GM21447 (cell line): ENCODE results near the gene SPOCD1.

ENCODE experiments used
- ATAC-seq: cut with Tn5 transposase; IDR thresholded peaks from one replicate; pipeline ENCODE4 v1.9.1; 2021; ENCODE audit not compliant: unreplicated experiment

The SPOCD1 gene

GRCh38 chr1:31801458-31801857, 14.4 kb downstream of the SPOCD1 start:
- ATAC-seq: no peak

DNA sequence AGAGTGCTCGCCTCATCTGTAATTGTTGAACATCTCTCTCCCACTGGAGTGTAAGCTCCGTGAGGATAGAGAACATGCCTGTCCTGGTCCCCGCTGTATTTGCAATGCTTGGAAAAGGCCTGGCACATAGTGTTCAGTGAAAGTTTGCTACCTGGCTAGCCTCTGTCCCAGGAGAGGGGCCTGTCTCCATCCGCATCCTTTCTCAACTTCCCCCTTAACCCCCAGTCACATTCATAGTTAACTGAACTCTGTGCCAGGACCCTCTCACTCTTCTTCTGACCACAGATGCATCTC, 15.2 kb downstream of the SPOCD1 start:
- no peak for ATAC-seq

GRCh38 chr1:31799895-31800673, 15.7 kb downstream of the SPOCD1 start:
- ATAC-seq: no peak

DNA sequence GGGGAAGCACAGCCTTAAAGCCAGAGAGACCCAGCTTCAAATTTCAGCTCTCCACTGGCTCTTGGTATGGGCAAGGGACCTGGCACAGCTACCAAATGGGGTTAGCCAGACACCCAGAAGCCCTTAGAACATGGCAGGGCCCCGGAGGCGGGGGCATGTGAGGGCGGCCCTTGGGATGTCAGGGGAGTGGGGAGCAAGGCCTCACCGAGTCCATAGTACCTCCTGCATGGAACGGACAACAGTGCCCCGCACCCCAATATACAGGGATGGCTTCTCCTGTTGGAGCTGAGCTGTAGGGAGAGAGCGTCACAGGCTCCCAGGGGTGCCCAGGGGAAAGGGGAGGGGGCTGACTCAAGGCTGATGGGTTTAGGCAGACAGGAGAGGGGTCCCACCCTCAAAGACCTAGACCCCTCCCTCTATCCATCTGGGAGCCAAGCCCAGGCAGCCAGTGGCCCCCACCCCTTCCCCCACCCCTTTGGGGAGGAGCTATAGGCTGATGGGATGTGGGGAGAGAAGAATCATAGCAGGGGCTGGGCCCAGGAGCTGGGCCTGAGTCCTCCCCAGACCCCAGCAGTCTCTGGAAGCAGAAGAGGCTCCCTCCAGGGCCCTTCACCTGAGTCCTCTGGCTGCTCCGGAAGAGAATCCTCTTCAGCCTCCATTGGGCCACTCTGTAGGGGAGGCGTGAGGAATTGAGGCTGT, 16.5 kb downstream of the SPOCD1 start:
- no peak for ATAC-seq

DNA sequence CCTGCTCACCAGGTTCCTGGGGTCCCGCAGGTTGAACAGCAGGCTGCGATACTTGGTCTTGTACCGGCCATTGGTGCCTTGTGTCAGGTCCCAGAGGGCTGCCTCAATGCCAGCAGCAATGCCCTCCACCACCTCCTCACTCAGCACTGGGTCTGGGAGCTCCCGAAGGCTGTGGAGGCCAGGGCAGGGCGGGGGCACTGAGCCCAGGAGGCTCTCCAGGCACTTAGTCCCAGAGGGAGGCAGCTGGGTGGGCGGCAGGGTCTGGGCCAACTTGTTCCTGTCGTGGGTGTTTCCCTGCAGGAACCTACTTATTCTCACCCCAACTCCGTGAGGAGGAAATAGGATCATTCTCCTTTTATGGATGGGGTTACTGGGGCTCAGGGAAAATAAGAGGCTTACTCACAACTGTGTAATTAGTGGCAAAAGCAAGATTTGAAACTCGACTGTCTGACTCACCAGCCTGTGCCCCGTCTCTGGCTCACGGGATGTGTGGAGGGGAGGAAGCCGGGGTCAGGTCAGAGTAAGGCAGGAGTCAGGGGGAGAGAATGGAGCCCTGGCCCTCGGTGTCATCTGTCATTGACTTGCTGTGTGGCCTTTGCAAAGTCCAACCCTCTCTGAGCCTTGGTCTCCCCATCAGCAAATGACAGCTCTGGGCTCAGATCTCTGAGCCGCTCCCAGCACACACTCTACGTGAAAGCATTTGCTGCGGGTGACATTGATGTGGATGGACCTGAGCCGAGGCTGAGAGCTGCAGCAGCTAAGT, 17.2 kb downstream of the SPOCD1 start:
- no peak for ATAC-seq

DNA sequence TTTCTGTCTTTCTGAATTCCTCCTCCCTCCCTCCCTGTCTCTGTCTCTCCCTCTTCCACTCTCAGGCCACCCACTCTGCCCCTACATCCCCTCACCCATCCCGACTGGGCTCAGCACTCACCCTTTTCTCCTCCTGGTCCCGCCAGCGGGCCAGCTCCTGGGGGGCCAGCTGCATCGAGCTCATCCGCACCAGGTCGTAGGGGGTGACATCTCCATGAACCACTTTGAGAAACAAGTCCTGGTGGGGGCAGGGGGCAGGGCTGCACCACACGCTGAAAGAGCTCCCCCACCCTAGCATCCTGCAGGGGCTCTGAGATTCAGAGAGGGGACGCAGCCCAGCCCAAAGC, 17.8 kb downstream of the SPOCD1 start:
- no peak for ATAC-seq

DNA sequence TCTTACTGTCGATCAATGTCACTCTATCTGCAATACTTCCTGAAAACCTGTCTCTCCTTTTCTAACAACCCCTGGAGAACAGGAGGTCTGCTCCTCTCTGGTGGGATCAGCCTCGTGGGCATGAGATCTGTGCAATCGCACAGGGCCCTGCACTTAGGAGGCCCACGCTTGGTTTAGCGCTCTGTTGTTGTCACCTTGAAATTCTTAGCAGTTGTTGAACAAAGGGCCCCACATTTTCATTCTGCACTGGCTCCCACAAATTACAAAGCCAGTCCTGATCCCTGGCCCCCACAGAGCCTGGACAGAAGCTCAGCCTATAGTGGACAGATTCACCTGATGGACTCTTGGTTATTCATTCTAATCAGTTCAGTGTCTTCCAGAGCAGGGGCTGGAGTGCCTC, 18.6 kb downstream of the SPOCD1 start:
- ATAC-seq: no peak

DNA sequence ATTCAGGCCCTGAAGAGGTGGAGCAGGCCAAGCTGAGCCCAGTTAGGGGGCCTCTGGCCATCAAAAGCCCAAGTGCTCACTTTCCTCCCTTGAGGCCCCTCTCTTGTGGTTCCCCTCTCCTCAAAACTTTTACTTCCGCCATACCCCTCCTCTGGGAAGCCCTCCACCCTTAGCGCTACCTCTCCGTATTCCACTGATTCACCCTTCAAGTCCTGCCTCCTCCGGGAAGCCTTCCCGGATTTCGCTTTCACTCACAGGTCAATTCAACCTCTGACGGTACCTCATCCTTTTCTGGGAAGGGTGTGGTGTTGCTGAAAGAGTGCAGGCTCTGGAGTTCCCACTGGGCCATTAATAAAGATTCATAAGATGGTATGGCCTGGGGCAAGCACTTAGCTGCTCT, 19.1 kb downstream of the SPOCD1 start:
- ATAC-seq: no peak

DNA sequence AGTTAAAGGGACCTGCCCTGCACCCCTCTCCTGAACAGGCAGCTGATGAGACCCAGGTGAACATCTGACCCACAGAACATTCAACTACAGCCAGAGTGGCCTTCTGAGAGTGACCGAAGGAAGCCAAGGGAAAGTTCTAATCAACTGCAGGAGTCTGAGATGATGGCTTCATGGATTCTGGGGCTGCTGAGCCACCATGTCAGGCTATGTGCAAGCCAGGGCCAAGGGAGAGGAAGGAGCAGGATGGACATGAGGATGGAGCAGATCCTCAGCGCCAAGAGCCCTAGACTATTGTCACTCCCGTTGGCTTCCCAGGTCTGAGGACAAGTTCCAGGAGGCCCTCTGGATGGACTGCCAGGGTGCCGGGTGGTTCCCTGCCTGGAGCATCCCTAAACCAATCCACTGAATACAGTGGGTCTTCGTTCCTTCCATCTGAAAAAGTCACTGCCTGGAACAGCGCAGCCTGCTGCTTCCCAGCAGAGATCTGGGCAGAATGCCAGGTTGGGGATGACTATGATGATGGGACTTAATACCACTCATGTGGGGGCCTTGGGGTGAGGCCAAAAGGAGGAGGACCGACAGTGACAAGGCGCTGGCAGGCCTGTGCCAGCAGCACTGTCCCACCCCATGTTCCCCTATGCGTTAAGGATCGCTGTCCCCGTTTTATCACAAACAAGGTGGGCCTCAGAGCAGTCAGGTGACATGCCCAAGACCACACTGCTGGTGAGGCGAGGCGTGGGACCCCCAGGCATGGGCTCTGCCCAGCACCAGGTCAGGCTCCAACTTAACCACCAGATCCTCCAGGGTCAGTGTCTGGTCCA, 19.8 kb downstream of the SPOCD1 start:
- ATAC-seq: no peak

DNA sequence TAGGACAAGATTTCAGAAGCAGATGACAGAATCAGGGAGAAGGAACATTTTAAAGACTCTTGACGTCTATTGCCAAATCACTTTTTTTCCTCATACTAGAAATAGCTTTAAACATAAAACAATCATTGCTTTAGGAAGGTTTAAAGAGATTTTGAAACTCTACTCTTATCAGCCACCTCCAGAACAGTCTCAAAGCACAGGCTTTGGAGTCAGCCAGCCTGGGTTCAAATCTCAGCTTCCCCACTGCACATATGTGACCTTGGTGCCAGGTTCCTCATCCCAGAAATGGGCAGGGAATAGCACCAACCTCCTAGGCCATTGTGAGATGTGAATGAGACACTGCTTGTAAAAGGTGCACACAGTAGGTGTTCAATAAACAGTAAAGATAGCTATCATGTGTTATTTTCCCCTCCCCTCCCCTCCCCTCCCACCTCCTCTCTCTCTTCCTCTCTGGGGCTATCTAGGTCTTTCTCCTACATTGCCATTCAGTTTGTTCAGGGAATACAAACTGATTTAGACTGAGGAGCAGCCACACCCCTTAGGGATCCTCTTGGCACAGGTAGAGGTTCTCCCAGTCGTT, 20.6 kb downstream of the SPOCD1 start:
- no peak for ATAC-seq

DNA sequence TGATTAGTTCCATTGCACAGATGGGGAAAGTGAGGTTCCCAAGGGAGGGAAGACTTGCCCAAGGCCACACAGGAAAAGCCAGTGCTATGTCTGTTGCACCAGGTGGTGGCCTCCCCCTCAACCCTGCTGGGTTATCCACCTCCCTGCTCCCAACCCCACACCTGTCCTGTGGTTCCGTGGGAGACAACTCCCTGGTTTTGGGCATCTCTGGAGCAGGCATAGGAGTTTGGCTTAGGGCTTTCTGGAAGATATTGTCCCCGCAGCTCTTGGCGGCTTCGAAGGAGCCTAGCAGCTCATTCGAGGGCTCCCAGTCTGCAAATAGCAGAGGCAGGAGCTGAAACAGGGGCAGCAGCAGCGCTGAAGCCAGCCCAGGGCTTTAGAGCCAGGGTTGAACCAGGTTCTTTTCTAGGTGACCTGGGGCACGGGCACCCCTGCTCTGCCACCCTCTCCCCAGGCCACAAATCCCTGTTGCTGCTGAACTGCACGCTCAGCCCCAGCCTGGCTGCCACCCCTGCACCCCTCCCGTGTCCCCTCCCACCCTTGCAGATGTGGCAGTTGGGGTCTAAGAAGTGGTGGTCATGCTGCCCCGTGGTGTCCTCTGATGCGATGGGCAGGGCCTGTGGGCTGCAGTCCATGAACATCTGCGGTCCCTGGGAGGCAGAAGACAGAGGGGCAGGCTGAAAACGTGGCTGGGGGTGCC, 22.1 kb downstream of the SPOCD1 start:
- no peak for ATAC-seq

- ATAC-seq: no peak
Measured at GRCh38 chr1:31793086-31793485, 22.7 kb downstream of the SPOCD1 start.

- no peak for ATAC-seq
Measured at GRCh38 chr1:31792541-31792940, 23.3 kb downstream of the SPOCD1 start.

DNA sequence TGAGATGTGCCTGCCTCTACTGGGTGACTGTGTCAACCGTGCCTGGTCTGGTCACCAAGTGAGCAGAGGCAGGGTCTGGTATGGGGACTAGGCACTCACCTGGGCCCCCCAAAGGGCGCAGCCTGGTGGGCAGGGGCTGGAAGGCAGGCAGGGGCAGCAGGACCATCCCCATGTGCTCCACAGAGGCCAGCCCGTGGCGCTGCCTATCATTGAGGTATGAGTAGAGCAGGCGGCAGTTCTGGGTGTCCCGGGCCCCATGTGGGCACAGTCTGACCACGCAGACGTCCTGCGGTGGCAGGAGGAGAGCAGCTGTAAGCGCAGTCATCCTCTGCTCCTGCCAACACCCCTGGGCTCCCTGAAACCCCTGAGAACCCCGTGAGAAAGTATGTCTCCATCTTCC, 23.7 kb downstream of the SPOCD1 start:
- ATAC-seq: no peak

GRCh38 chr1:31791131-31791858, 24.5 kb downstream of the SPOCD1 start:
- ATAC-seq: no peak

- ATAC-seq: no peak
Measured at GRCh38 chr1:31790641-31791091, 25.2 kb downstream of the SPOCD1 start.

- no peak for ATAC-seq
Measured at GRCh38 chr1:31790140-31790539, 25.7 kb downstream of the SPOCD1 start.

DNA sequence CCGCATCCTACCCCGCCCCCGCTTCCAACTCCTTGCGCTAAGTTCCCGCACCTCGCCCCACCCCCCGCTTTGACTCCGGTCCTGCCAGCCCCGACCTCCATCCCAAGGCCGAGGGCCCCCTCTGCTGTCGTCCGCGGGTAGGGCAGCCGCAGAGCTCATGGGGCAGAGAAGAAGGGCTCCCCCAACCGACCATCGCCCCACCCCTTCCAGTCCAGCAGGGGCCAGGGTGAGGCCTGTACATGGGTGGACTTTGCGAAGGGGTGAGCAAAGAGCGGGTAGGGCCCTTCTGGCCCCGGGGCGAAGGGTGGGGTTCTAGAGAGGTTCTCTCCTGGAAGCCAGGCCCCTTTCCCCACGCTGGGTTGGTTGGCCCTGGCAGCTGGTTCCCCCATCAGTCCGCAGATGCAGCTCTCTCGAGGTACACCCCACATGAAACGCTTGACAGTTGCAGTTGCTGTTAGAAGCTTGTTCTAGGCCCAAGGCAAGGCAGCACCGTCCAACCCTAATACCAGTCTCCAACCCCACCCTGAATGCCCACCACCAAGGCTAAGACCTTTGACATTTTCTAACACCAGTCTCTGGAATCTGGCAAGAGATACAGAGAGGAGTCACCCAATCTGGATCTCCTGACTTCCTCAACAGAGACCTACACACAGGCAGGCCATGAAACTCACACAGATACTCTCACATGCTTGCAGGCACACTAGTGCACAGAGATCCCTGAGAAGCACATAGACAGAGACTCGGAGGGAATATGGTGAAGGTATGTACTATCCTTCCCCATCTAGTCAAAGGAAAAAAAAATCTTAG, 26.4 kb downstream of the SPOCD1 start:
- peak; percentile 44 for ATAC-seq

DNA sequence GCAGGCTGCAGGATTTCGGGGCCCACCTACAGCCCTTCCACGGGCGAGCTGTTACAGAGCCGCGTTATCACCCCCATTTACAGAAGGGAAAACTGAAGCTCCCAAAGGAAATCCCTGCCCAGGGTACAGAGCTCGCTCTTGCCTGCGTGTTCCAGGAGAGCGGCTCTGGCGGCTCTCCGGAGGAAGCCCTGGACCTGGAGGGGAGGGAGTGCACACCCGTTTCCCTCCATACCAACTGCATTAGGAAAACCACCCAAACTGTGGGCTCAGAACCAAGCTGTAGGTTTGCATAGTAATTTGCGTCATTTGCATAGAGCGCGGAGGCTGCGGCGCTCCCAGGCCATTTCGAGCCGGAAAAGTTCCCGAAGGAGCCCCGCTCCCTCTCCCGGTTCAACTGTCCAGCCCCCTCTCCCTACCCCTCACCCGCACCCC, 27.0 kb downstream of the SPOCD1 start:
- peak; percentile 22 for ATAC-seq
